Neural progenitor cell (in vitro differentiated cells): ENCODE data around the gene PKD1.
"Not testable (repeated sequence)": the region's sequence is repeated elsewhere in the genome, so short reads cannot be mapped to it uniquely, and the experiment has no call there.

Experiments used
- CTCF ChIP-seq: fragments of 200-600 bp; sonication (generic); IDR thresholded peaks from 2 replicates; pipeline ENCODE4 v1.5.1; 2017; ENCODE audit warnings: antibody characterized with exemption, mild to moderate bottlenecking
- EZH2 ChIP-seq: fragments of 200-600 bp; sonication (generic); IDR thresholded peaks from 2 replicates; pipeline ENCODE4 v1.6.1; 2017; ENCODE audit warnings: antibody characterized with exemption, mild to moderate bottlenecking, moderate library complexity

- TF ChIP-seq CTCF, EZH2: not testable (repeated sequence)
These were observed 27.0 kb downstream of the PKD1 start for GRCh38 chr16:2108446-2109270.
